Progenitor cell of endocrine pancreas (in vitro differentiated cells): Measurements from ENCODE around the gene AXIN2. TPM values are rescaled to one million over a fixed set of nuclear protein-coding genes. Genes with fewer than 3 reads are reported as not detected.

Experiments
- DNase-seq: peaks from one replicate; pipeline ENCODE4 v3.0.0; 2021; ENCODE audit warnings: low spot score; ENCODE audit not compliant: unreplicated experiment
- H3K27ac Mint-ChIP-seq: 2 replicates; pipeline ENCODE4 v1.8.0; 2021; ENCODE audit warnings: mild to moderate bottlenecking, moderate library complexity, mixed read lengths
- H3K27me3 Mint-ChIP-seq: 2 replicates; pipeline ENCODE4 v1.8.0; 2021; ENCODE audit warnings: mixed read lengths
- H3K36me3 Mint-ChIP-seq: 2 replicates; pipeline ENCODE4 v1.8.0; 2022; ENCODE audit warnings: mixed read lengths; ENCODE audit not compliant: insufficient read depth
- H3K4me1 Mint-ChIP-seq: 2 replicates; pipeline ENCODE4 v1.8.0; 2021; ENCODE audit warnings: low read depth, mixed read lengths
- H3K4me3 Mint-ChIP-seq: 2 replicates; pipeline ENCODE4 v1.8.0; 2021; ENCODE audit warnings: low read depth, mild to moderate bottlenecking, moderate library complexity, mixed read lengths
- H3K9me3 Mint-ChIP-seq: 2 replicates; pipeline ENCODE4 v1.8.0; 2021; ENCODE audit warnings: low read depth, mixed read lengths
- total RNA-seq: library from RNA; stranded (reverse); gene quantifications from 2 replicates; pipeline ENCODE4 v1.2.1, GENCODE V29; 2021
- TF ChIP-seq, protein P1 (sequence below): fragments of 200-600 bp; sonication (generic); IDR thresholded peaks from one replicate; pipeline ENCODE4 v1.5.0; 2021; ENCODE audit warnings: antibody characterized with exemption, mild to moderate bottlenecking; ENCODE audit not compliant: unreplicated experiment

AXIN2 gene
- total RNA-seq, 1 donor from 2014 or later: 10.2 TPM

DNA sequence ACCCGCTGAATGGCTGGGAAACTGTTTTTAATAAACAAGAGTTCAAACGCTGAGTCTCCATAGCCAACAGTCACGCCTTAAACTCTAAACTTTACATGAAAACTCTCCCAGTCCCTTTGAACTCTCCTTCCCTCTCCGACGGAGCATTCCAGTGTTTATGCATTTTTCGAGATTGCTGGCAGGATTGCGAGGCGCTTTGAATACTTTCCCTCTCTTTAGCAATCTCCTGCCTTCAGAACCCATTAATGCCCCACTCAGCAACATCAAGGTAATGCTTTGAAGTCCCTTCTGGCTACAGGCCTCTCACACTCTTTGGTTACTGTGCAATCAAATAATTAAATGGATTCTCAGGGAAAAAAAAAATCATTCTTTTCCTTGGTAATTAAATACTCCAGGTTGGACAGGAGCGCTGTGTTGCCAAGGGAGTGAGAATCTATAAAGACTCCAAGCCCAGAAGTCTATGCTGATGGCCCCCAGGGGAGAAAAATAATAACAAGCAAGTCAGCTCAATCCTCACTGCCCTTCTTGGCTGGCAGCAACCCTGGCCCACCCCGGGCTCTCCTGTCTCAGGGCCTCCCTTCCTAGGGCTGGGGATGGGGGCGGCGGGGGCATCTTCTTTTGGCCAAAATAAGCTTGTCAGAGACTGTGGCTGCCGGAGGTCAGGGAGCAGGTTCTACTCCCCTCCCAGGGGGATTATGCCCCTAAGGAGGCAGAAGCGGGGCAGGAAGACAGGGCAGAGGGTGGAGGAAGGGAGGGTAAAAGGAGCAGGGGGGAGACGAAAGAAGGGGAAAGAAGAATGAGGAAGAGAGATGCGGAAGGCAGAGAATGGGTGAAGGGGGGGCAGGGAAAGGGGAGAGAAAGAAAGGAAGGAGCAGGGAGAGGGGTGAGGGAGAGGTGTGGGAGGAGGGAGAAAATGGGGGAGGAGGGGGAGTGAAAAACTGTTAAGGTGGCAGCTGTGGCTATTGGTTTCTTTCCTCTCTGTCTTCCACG, 45.2 kb downstream of the AXIN2 start:
- no peaks in the 10 kb centered on the region for H3K9me3 Mint-ChIP-seq
- DNase-seq: no peak
- H3K4me1 Mint-ChIP-seq: peaks cover 4% of the 10 kb centered on the region
- H3K27ac Mint-ChIP-seq: peak overlapping the region; percentile 21
- H3K36me3 Mint-ChIP-seq: no peaks in the 10 kb centered on the region
- TF ChIP-seq, protein P1, sequence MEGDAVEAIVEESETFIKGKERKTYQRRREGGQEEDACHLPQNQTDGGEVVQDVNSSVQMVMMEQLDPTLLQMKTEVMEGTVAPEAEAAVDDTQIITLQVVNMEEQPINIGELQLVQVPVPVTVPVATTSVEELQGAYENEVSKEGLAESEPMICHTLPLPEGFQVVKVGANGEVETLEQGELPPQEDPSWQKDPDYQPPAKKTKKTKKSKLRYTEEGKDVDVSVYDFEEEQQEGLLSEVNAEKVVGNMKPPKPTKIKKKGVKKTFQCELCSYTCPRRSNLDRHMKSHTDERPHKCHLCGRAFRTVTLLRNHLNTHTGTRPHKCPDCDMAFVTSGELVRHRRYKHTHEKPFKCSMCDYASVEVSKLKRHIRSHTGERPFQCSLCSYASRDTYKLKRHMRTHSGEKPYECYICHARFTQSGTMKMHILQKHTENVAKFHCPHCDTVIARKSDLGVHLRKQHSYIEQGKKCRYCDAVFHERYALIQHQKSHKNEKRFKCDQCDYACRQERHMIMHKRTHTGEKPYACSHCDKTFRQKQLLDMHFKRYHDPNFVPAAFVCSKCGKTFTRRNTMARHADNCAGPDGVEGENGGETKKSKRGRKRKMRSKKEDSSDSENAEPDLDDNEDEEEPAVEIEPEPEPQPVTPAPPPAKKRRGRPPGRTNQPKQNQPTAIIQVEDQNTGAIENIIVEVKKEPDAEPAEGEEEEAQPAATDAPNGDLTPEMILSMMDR: no peak
- H3K27me3 Mint-ChIP-seq: peaks cover 6% of the 10 kb centered on the region
- H3K4me3 Mint-ChIP-seq: no peak overlapping the region

DNA sequence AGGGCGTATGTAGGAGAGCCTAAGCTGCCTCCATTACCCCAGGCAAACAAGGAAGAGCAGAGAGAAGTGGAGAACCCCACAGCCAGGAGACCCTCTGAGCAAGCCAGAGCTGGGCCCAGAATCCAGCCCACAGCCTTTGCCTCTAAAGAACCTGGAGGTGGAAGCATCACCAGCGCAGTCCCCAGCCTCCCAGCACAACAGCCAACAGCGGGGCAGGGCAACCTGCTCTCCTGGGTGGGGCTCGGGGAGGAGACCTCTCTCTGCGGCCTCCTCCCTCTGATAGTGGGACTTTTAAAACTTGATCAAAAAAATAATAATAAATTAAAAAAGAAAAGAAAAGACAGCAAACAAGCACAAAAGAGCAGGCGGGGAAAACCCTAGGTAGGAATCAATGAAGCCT, 45.9 kb downstream of the AXIN2 start:
- Mint-ChIP-seq H3K4me3 (no peak overlapping the region), H3K4me1 (peaks cover 4% of the 10 kb centered on the region), H3K36me3 (no peaks in the 10 kb centered on the region), H3K27me3 (peaks cover 6% of the 10 kb centered on the region), H3K9me3 (peaks cover 5% of the 10 kb centered on the region), H3K27ac (no peak overlapping the region)
- DNase-seq: no peak
- TF ChIP-seq, protein P1: no peak

DNA sequence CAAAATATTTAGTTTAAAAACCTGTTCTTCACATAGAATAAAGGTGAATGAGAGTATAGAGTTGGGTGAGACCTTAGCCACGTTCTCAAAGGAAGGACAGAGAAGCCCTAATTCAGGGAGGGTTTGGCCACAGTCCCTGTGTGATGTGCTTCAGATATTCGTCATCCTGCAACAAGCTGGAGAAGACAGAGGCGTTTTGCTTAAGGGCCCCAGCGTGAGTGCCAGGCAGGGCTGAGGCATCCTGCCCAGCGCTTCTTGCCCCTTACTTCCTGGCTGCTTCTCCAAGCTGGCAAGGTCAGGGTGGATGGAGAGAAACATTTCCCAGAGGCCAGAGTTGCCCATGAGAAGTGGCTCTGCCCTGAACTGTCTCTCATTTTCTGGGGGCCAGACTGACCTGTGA, 46.9 kb downstream of the AXIN2 start:
- TF ChIP-seq, protein P1: no peak
- H3K27me3 Mint-ChIP-seq: peaks cover 6% of the 10 kb centered on the region
- DNase-seq: no peak
- H3K36me3 Mint-ChIP-seq: no peaks in the 10 kb centered on the region
- no peak overlapping the region for H3K27ac Mint-ChIP-seq
- H3K4me3 Mint-ChIP-seq: no peak overlapping the region
- peaks cover 9% of the 10 kb centered on the region for H3K9me3 Mint-ChIP-seq
- H3K4me1 Mint-ChIP-seq: peaks cover 4% of the 10 kb centered on the region

DNA sequence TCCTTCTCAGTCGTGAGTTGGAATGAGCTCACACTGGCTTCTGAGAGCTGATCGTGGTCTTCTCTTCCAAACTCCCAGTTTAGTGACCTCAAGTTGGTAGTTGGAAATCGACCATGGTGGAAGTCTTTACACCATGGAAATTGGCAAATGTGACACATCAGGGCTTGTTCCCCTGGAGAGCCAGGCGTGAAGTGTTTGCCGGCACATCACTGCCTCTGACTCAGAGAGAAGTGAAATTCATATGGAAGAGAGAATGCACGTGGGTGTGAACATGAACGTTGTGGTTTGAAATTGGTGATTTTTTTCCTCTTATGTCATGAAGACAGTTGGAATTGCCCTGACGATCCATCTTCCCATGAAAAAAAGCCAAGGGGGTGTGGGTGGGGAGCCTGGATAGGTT, 47.4 kb downstream of the AXIN2 start:
- TF ChIP-seq, protein P1: no peak
- H3K9me3 Mint-ChIP-seq: peaks cover 9% of the 10 kb centered on the region
- peaks cover 4% of the 10 kb centered on the region for H3K4me1 Mint-ChIP-seq
- no peaks in the 10 kb centered on the region for H3K36me3 Mint-ChIP-seq
- no peak overlapping the region for H3K4me3 Mint-ChIP-seq
- peaks cover 6% of the 10 kb centered on the region for H3K27me3 Mint-ChIP-seq
- H3K27ac Mint-ChIP-seq: no peak overlapping the region
- no peak for DNase-seq

DNA sequence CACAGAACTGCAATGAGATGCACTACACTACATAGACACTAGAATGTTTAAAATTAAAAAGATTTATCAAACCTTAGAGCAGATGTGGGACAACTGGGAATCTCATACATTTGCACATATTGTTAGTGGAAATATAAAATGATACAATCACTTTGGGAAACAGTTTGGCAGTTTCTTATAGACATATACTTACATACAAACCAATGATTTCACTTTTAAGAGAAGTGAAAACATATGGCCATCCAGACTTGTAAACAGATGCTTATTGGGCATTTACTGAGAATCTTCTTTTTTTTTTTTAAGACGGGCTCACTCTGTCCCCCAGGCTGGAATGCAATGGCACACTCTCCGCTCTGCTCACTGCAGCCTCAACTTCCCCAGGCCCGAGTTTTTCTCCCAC, 50.1 kb downstream of the AXIN2 start:
- H3K4me1 Mint-ChIP-seq: peaks cover 4% of the 10 kb centered on the region

More for the DNA sequence above, 50.1 kb downstream of the AXIN2 start:
- Mint-ChIP-seq H3K27me3 (peaks cover 3% of the 10 kb centered on the region), H3K27ac (no peak overlapping the region), H3K9me3 (peaks cover 11% of the 10 kb centered on the region), H3K4me3 (no peak overlapping the region), H3K36me3 (no peaks in the 10 kb centered on the region)
- TF ChIP-seq, protein P1: no peak
- DNase-seq: no peak
